Activated naive CD4-positive, alpha-beta T cell treated with anti-CD3 and anti-CD28 coated beads, Interleukin-2, amount 10 ng/mL, durations not matched to agents 7 days and 5 days (primary cell): Measurements from ENCODE around the gene CPM.
A peak's percentile ranks its signal among the peaks of the same experiment; 100 is the strongest.
"Not testable (repeated sequence)": the region's sequence is repeated elsewhere in the genome, so short reads cannot be mapped to it uniquely, and the experiment has no call there.

Source experiments
- CTCF ChIA-PET: fragments of 350-600 bp; sonication (Branson Sonifier 250); formaldehyde crosslinking; loops from one replicate; lab custom pipeline; 2021; ENCODE audit warnings: antibody characterized with exemption; lab: Charles Lee
- DNase-seq: peaks from one replicate; pipeline ENCODE4 v3.0.0-alpha.2; 2020
- H3K27ac Mint-ChIP-seq: one replicate; pipeline ENCODE4 v1.8.0; 2021; ENCODE audit warnings: mild to moderate bottlenecking, moderate library complexity, mixed read lengths
- H3K27me3 Mint-ChIP-seq: one replicate; pipeline ENCODE4 v1.8.0; 2021; ENCODE audit warnings: mild to moderate bottlenecking, mixed read lengths
- H3K36me3 Mint-ChIP-seq: one replicate; pipeline ENCODE4 v1.8.0; 2021; ENCODE audit warnings: mixed read lengths
- H3K4me1 Mint-ChIP-seq: one replicate; pipeline ENCODE4 v1.8.0; 2021; ENCODE audit warnings: mixed read lengths
- H3K4me3 Mint-ChIP-seq: one replicate; pipeline ENCODE4 v1.8.0; 2021; ENCODE audit warnings: mild to moderate bottlenecking, moderate library complexity, mixed read lengths
- H3K9me3 Mint-ChIP-seq: one replicate; pipeline ENCODE4 v1.8.0; 2021; ENCODE audit warnings: mixed read lengths

CPM gene

GRCh38 chr12:68809190-68810026, 123.6 kb downstream of the CPM start:
- peaks cover 50% of the 10 kb centered on the region for H3K36me3 Mint-ChIP-seq
- no peak for DNase-seq

GRCh38 chr12:68808388-68809189, 124.4 kb downstream of the CPM start:
- Mint-ChIP-seq H3K27me3 (no peaks in the 10 kb centered on the region), H3K4me1 (peaks cover 51% of the 10 kb centered on the region), H3K36me3 (peaks cover 44% of the 10 kb centered on the region), H3K27ac (peak overlapping the region; percentile 100), H3K4me3 (peak overlapping the region; percentile 97), H3K9me3 (no peaks in the 10 kb centered on the region)
- CTCF ChIA-PET: interaction anchor here (0.8 to 1.8 kb wide), 10 partner anchors 8 to 366 kb away, joined by 3 to 8 read pairs (median 3); no protein-coding TSS in a partner anchor
- DNase-seq: peak; percentile 70

More at GRCh38 chr12:68809190-68810026, 123.6 kb downstream of the CPM start:
- CTCF ChIA-PET: interaction anchor here (0.8 to 1.8 kb wide), 5 partner anchors 9 to 28 kb away, joined by 3 to 8 read pairs (median 4); no protein-coding TSS in a partner anchor
- H3K9me3 Mint-ChIP-seq: no peaks in the 10 kb centered on the region
- H3K4me3 Mint-ChIP-seq: peak overlapping the region; percentile 97
- H3K4me1 Mint-ChIP-seq: peaks cover 57% of the 10 kb centered on the region
- H3K27me3 Mint-ChIP-seq: no peaks in the 10 kb centered on the region
- H3K27ac Mint-ChIP-seq: peak overlapping the region; percentile 100

GRCh38 chr12:68807576-68808387, 125.2 kb downstream of the CPM start, which contains the start of gene MDM2:
Gene MDM2, plus strand, starts transcription at chr12:68808177. Its CDS starts 301 bp downstream, at chr12:68808478.
- H3K27ac Mint-ChIP-seq: peak within 1 kb of the TSS; percentile 100
- no peaks in the 10 kb centered on the region for H3K9me3 Mint-ChIP-seq
- H3K4me3 Mint-ChIP-seq: peak within 1 kb of the TSS; percentile 97
- peak; percentile 98 for DNase-seq
- no peaks in the 10 kb centered on the region for H3K27me3 Mint-ChIP-seq
- CTCF ChIA-PET: interaction anchor here (0.8 to 1.8 kb wide), 9 partner anchors 9 to 474 kb away, joined by 3 to 8 read pairs (median 3); no protein-coding TSS in a partner anchor
- H3K36me3 Mint-ChIP-seq: peaks cover 36% of the 10 kb centered on the region
- H3K4me1 Mint-ChIP-seq: peaks cover 44% of the 10 kb centered on the region

GRCh38 chr12:68807274-68807575, 125.7 kb downstream of the CPM start:
- peaks cover 31% of the 10 kb centered on the region for H3K36me3 Mint-ChIP-seq
- H3K9me3 Mint-ChIP-seq, DNase-seq, H3K27me3 Mint-ChIP-seq: not testable (repeated sequence)
- peaks cover 38% of the 10 kb centered on the region for H3K4me1 Mint-ChIP-seq
- peak overlapping the region; percentile 97 for H3K4me3 Mint-ChIP-seq
- CTCF ChIA-PET: interaction anchor here (0.9 to 1.8 kb wide), 6 partner anchors 9 to 473 kb away, joined by 3 to 8 read pairs (median 3); no protein-coding TSS in a partner anchor
- H3K27ac Mint-ChIP-seq: peak overlapping the region; percentile 100

GRCh38 chr12:68806488-68807237, 126.3 kb downstream of the CPM start:
- Mint-ChIP-seq H3K27ac (peak overlapping the region; percentile 100), H3K9me3 (no peaks in the 10 kb centered on the region), H3K4me3 (peak overlapping the region; percentile 97), H3K27me3 (no peaks in the 10 kb centered on the region), H3K36me3 (peaks cover 30% of the 10 kb centered on the region), H3K4me1 (peaks cover 40% of the 10 kb centered on the region)
- no peak for DNase-seq
- CTCF ChIA-PET: interaction anchor here (1.8 kb wide), 1 partner anchor 11 kb away, joined by 4 read pairs; no protein-coding TSS in a partner anchor

GRCh38 chr12:68805592-68806120, 127.3 kb downstream of the CPM start:
- DNase-seq: no peak
- H3K4me1 Mint-ChIP-seq: peaks cover 30% of the 10 kb centered on the region
- CTCF ChIA-PET: no interaction called here
- no peaks in the 10 kb centered on the region for H3K9me3 Mint-ChIP-seq
- no peak overlapping the region for H3K4me3 Mint-ChIP-seq
- no peaks in the 10 kb centered on the region for H3K27me3 Mint-ChIP-seq
- peaks cover 20% of the 10 kb centered on the region for H3K36me3 Mint-ChIP-seq
- H3K27ac Mint-ChIP-seq: peak overlapping the region; percentile 34

GRCh38 chr12:68804657-68805591, 128.0 kb downstream of the CPM start:
- DNase-seq: no peak
- Mint-ChIP-seq H3K4me3 (no peak overlapping the region), H3K27ac (no peak overlapping the region), H3K27me3 (peaks cover 3% of the 10 kb centered on the region), H3K4me1 (peaks cover 29% of the 10 kb centered on the region), H3K9me3 (no peaks in the 10 kb centered on the region), H3K36me3 (peaks cover 18% of the 10 kb centered on the region)
- CTCF ChIA-PET: no interaction called here

GRCh38 chr12:68803948-68804656, 128.9 kb downstream of the CPM start:
- H3K4me1 Mint-ChIP-seq: peaks cover 21% of the 10 kb centered on the region
- no peak overlapping the region for H3K4me3 Mint-ChIP-seq
- peaks cover 8% of the 10 kb centered on the region for H3K27me3 Mint-ChIP-seq
- H3K9me3 Mint-ChIP-seq: no peaks in the 10 kb centered on the region
- H3K36me3 Mint-ChIP-seq: peaks cover 9% of the 10 kb centered on the region
- CTCF ChIA-PET: interaction anchor here (0.6 kb wide), 1 partner anchor 8 kb away, joined by 3 read pairs; no protein-coding TSS in a partner anchor
- H3K27ac Mint-ChIP-seq: peak overlapping the region; percentile 4
- no peak for DNase-seq

GRCh38 chr12:68802911-68803651, 129.9 kb downstream of the CPM start:
- DNase-seq, H3K36me3 Mint-ChIP-seq, H3K27ac Mint-ChIP-seq, H3K4me3 Mint-ChIP-seq, H3K9me3 Mint-ChIP-seq: not testable (repeated sequence)
- CTCF ChIA-PET: interaction anchor here (0.6 kb wide), 1 partner anchor 9 kb away, joined by 3 read pairs; no protein-coding TSS in a partner anchor
- Mint-ChIP-seq H3K4me1 (peaks cover 19% of the 10 kb centered on the region), H3K27me3 (peaks cover 17% of the 10 kb centered on the region)

- H3K27ac Mint-ChIP-seq, H3K4me3 Mint-ChIP-seq, CTCF ChIA-PET, H3K36me3 Mint-ChIP-seq, H3K9me3 Mint-ChIP-seq, DNase-seq: not testable (repeated sequence)
- Mint-ChIP-seq H3K27me3 (peaks cover 17% of the 10 kb centered on the region), H3K4me1 (peaks cover 18% of the 10 kb centered on the region)
Observed at GRCh38 chr12:68802372-68802745, 130.6 kb downstream of the CPM start.
